HepG2 (cell line): ENCODE measurements around the gene CFAP97. TPM values are rescaled to one million over a fixed set of nuclear protein-coding genes. Genes with fewer than 3 reads are reported as not detected.

Experiments
- ATAC-seq: fragments of 200-7000 bp; cut with Tn5 transposase; 3 replicates; pipeline ENCODE4 v1.9.1; 2020; ENCODE audit warnings: mild to moderate bottlenecking, moderate library complexity
- BruUV-seq: library from RNA; stranded (reverse); fragments of 400-500 nt; replicated peaks from 2 replicates; lab custom pipeline; 2021; lab: Mats Ljungman, UMichigan
- CTCF ChIA-PET: fragments of 300-600 bp; formaldehyde crosslinking; extraction: SDS; loops from one replicate; lab custom pipeline; 2021; ENCODE audit warnings: low total read pairs, inconsistent platforms, low intra/inter-chr PET ratio; lab: Yijun Ruan, JAX
- POLR2A ChIA-PET: fragments of 350-600 bp; sonication (Branson Sonifier 250); formaldehyde crosslinking; loops from one replicate; lab custom pipeline; 2020; ENCODE audit warnings: antibody characterized with exemption, inconsistent platforms; lab: Yijun Ruan, JAX
- DNase-seq: peaks from one replicate; pipeline ENCODE4 v3.0.0-alpha.2; 2015; ENCODE audit warnings: low spot score
- FAIRE-seq: peaks from 3 replicates; lab custom pipeline; 2011; peaks lifted over from hg19 to GRCh38; lab: Jason Lieb, UNC
- H2AFZ ChIP-seq: one replicate; pipeline ENCODE4 v1.6.1; 2011; ENCODE audit warnings: low read length, inconsistent platforms
- H3K27ac ChIP-seq: fragments of 300-600 bp; 3 replicates; pipeline ENCODE4 v1.8.0; 2011; ENCODE audit warnings: mixed run types, mild to moderate bottlenecking, mixed read lengths, low read length, inconsistent platforms; ENCODE audit not compliant: insufficient read depth; ENCODE audit errors: extremely low read length
- H3K27me3 ChIP-seq, 2 experiments: fragments of 200-600 bp in 1 of 2; 2 replicates in 1 of 2; 3 replicates in 1 of 2; pipeline versions ENCODE4 v1.6.0 to v1.8.0; 2011; ENCODE audit warnings: low read length in 2 of 2, mild to moderate bottlenecking in 2 of 2, moderate library complexity in 2 of 2, inconsistent platforms in 1 of 2; ENCODE audit not compliant: insufficient read depth in 2 of 2, control insufficient read depth in 1 of 2
- H3K36me3 ChIP-seq, 2 experiments: fragments of 200-600 bp in 1 of 2; replicated peaks in 1 of 2; 2 replicates in 1 of 2; 3 replicates in 1 of 2; pipeline versions ENCODE4 v1.5.1 to v1.8.0; 2011; ENCODE audit warnings: low read length in 2 of 2, inconsistent platforms in 1 of 2; ENCODE audit not compliant: insufficient read depth in 2 of 2, control insufficient read depth in 1 of 2
- H3K4me1 ChIP-seq: 2 replicates; pipeline ENCODE4 v1.5.1; 2012; ENCODE audit warnings: low read length, inconsistent platforms; ENCODE audit not compliant: insufficient read depth
- H3K4me2 ChIP-seq: 2 replicates; pipeline ENCODE4 v1.6.0; 2011; ENCODE audit warnings: low read depth, low read length, inconsistent platforms
- H3K4me3 ChIP-seq, 3 experiments: fragments of 200-600 bp in 1 of 3; sonication (generic), shearing (Covaris generic) in 1 of 3; replicated peaks in 1 of 3; 2 replicates each; pipeline ENCODE4 v1.5.1; 2011 to 2016; ENCODE audit warnings: low read length in 3 of 3, inconsistent platforms in 2 of 3, low read depth in 2 of 3, mild to moderate bottlenecking in 2 of 3, control low read depth in 1 of 3, mixed read lengths in 1 of 3; ENCODE audit not compliant: insufficient read depth in 1 of 3
- H3K79me2 ChIP-seq: one replicate; pipeline ENCODE4 v1.6.1; 2011; ENCODE audit warnings: low read length, inconsistent platforms; ENCODE audit not compliant: insufficient read depth
- H3K9ac ChIP-seq: 2 replicates; pipeline ENCODE4 v1.6.0; 2011; ENCODE audit warnings: mild to moderate bottlenecking, low read depth, low read length, inconsistent platforms; ENCODE audit not compliant: insufficient read depth
- H3K9me3 ChIP-seq: 2 replicates; pipeline ENCODE4 v1.5.1; 2012; ENCODE audit warnings: mild to moderate bottlenecking, low read length
- H4K20me1 ChIP-seq: 2 replicates; pipeline ENCODE4 v1.6.0; 2011; ENCODE audit warnings: inconsistent platforms, mild to moderate bottlenecking, low read length, moderate library complexity; ENCODE audit not compliant: insufficient read depth
- ATRX ChIP-seq: sonication (generic); formaldehyde crosslinking; IDR thresholded peaks from 2 replicates; pipeline ENCODE4 v1.4.0; 2020; ENCODE audit warnings: missing genetic modification reagents, borderline replicate concordance
- FOXC1 ChIP-seq: sonication (generic); formaldehyde crosslinking; IDR thresholded peaks from 2 replicates; pipeline ENCODE4 v1.8.0; 2022; ENCODE audit warnings: mild to moderate bottlenecking, missing genetic modification reagents, borderline replicate concordance
- GTF3A ChIP-seq: sonication (generic); formaldehyde crosslinking; conservative IDR thresholded peaks from 2 replicates; pipeline ENCODE4 v1.4.0; 2020; ENCODE audit warnings: mild to moderate bottlenecking, missing genetic modification reagents
- HOXA3 ChIP-seq: sonication (generic); formaldehyde crosslinking; IDR thresholded peaks from 2 replicates; pipeline ENCODE4 v1.5.0; 2020; ENCODE audit warnings: missing genetic modification reagents
- MATR3 ChIP-seq: sonication (generic); formaldehyde crosslinking; IDR thresholded peaks from 2 replicates; pipeline ENCODE4 v1.4.0; 2020; ENCODE audit warnings: missing genetic modification reagents
- POGK ChIP-seq: sonication (generic); formaldehyde crosslinking; conservative IDR thresholded peaks from 2 replicates; pipeline ENCODE4 v1.8.0; 2022; ENCODE audit warnings: mild to moderate bottlenecking, moderate library complexity, missing genetic modification reagents
- RXRA ChIP-seq: sonication (generic); formaldehyde crosslinking; IDR thresholded peaks from 2 replicates; pipeline ENCODE4 v1.5.1; 2020; ENCODE audit warnings: missing genetic modification reagents
- YEATS2 ChIP-seq: sonication (generic); formaldehyde crosslinking; IDR thresholded peaks from 2 replicates; pipeline ENCODE4 v1.4.0; 2020; ENCODE audit warnings: missing genetic modification reagents, borderline replicate concordance
- ZBTB42 ChIP-seq: sonication (generic); formaldehyde crosslinking; IDR thresholded peaks from 2 replicates; pipeline ENCODE4 v1.5.0; 2020; ENCODE audit warnings: mild to moderate bottlenecking, missing genetic modification reagents
- ZBTB7A ChIP-seq: sonication (generic); formaldehyde crosslinking; IDR thresholded peaks from 2 replicates; pipeline ENCODE4 v1.8.0; 2022; ENCODE audit warnings: mild to moderate bottlenecking, missing genetic modification reagents
- ZBTB8A ChIP-seq: sonication (generic); formaldehyde crosslinking; IDR thresholded peaks from 2 replicates; pipeline ENCODE4 v1.4.0; 2020; ENCODE audit warnings: mild to moderate bottlenecking, low read depth, missing genetic modification reagents, borderline replicate concordance
- ZNF557 ChIP-seq: sonication (generic); formaldehyde crosslinking; IDR thresholded peaks from 2 replicates; pipeline ENCODE4 v1.4.0; 2020; ENCODE audit warnings: missing genetic modification reagents
- ZNF563 ChIP-seq: sonication (generic); formaldehyde crosslinking; IDR thresholded peaks from 2 replicates; pipeline ENCODE4 v1.8.0; 2022; ENCODE audit warnings: mild to moderate bottlenecking, moderate library complexity, missing genetic modification reagents
- ZNF780A ChIP-seq: sonication (generic); formaldehyde crosslinking; IDR thresholded peaks from 2 replicates; pipeline ENCODE4 v1.8.0; 2022; ENCODE audit warnings: mild to moderate bottlenecking, missing genetic modification reagents, moderate library complexity
- WGBS: methylation state at CpG from one replicate; pipeline ENCODE4 v1.1.6; 2017; ENCODE audit warnings: low lambda C conversion rate; 5-methylcytosine and 5-hydroxymethylcytosine counted together
- in situ Hi-C: cut with HindIII; loops from 2 replicates; pipeline ENCODE4 v1.10.0; 2017; ENCODE audit warnings: low pct_unique_long_range_greater_than_20kb; ENCODE audit not compliant: extremely low pct_ligation_motif_present
- intact Hi-C: fragments of 100-400 bp; cut with micrococcal nuclease; formaldehyde crosslinking; loops from one replicate; pipeline ENCODE4 v1.10.0; 2022; ENCODE audit not compliant: unreplicated experiment
- polyA plus RNA-seq, 8 experiments: library from polyadenylated mRNA; depleted of rRNA in 3 of 8; stranded (reverse) in 7 of 8; unstranded in 1 of 8; fragments of >200 nt; fragmentation: Illumina TruSeq in 4 of 8; extraction: Trizol in 4 of 8; gene quantifications; 2 replicates each; pipeline versions ENCODE4 v1.2.1 to v1.2.3, GENCODE V29; 2011 to 2016; ENCODE audit warnings: low read depth in 4 of 8, missing spikeins in 1 of 8, mixed read lengths in 1 of 8; ENCODE audit not compliant: insufficient read depth in 1 of 8
- total RNA-seq, 5 experiments: library from RNA; depleted of rRNA; stranded (reverse); fragments of >200 nt; fragmentation: Illumina TruSeq; extraction: Trizol; gene quantifications; 2 replicates each; pipeline ENCODE4 v1.2.3, GENCODE V29; 2016; ENCODE audit warnings: low read depth in 1 of 5
- TF ChIP-seq, protein P1 (sequence below): sonication (generic); formaldehyde crosslinking; IDR thresholded peaks from 2 replicates; pipeline ENCODE4 v1.4.0; 2020; ENCODE audit warnings: missing genetic modification reagents; ENCODE audit errors: not compliant biosample characterization
- TF ChIP-seq, protein P2 (sequence below): sonication (generic); formaldehyde crosslinking; IDR thresholded peaks from 2 replicates; pipeline ENCODE4 v1.8.1; 2022; ENCODE audit warnings: low read depth, mild to moderate bottlenecking, missing genetic modification reagents
- TF ChIP-seq, protein P3 (sequence below): sonication (generic); formaldehyde crosslinking; IDR thresholded peaks from 2 replicates; pipeline ENCODE4 v1.4.0; 2020; ENCODE audit warnings: missing genetic modification reagents

Gene CFAP97
- total and polyA plus RNA-seq, 2 of the 13 experiments (the other 11 are each of a cell fraction or from before 2014, with no cell fraction given) = 32.1 to 44.4 TPM

GRCh38 chr4:185219551-185220344, 15.9 kb upstream of the CFAP97 start:
- DNase-seq = no peak
- no peak for ATAC-seq
- Histone ChIP-seq H3K36me3 (peaks cover 0 to 2% of the 10 kb centered on the region in 2 experiments; a peak in 1 of 5 replicates), H3K79me2 (peaks cover 63% of the 10 kb centered on the region), H3K9me3 (no peaks in the 10 kb centered on the region), H3K4me2 (no peak overlapping the region), H3K4me3 (no peak overlapping the region), H3K27ac (no peak overlapping the region), H3K4me1 (peaks cover 30% of the 10 kb centered on the region), H3K27me3 (no peaks in the 10 kb centered on the region), H4K20me1 (peaks cover 19% of the 10 kb centered on the region; the same call in 1 of the 2 replicates), H2AFZ (no peak overlapping the region), H3K9ac (no peak overlapping the region)
- intact Hi-C loops = no loop called here
- ChIA-PET CTCF (no interaction called here), POLR2A (interaction anchor here (1.0 kb wide), 1 partner anchor 21 kb away, joined by 4 read pairs; no protein-coding TSS in a partner anchor)
- in situ Hi-C loops = no loop called here
- 94% methylated on average over 3 of the region's 3 CpGs for WGBS
- no TSS peak for BruUV-seq
- no peak for FAIRE-seq
- no peak for TF ChIP-seq ZBTB42
- TF ChIP-seq FOXC1 (CRISPR knock-in tag) = no peak
- TF ChIP-seq, protein P1, sequence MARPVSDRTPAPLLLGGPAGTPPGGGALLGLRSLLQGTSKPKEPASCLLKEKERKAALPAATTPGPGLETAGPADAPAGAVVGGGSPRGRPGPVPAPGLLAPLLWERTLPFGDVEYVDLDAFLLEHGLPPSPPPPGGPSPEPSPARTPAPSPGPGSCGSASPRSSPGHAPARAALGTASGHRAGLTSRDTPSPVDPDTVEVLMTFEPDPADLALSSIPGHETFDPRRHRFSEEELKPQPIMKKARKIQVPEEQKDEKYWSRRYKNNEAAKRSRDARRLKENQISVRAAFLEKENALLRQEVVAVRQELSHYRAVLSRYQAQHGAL (CRISPR knock-in tag) = no peak
- TF ChIP-seq ZNF563 (CRISPR knock-in tag) = no peak
- TF ChIP-seq RXRA (CRISPR knock-in tag) = no peak
- TF ChIP-seq HOXA3 (CRISPR knock-in tag) = no peak
- no peak for TF ChIP-seq ZBTB8A (CRISPR knock-in tag)
- no peak for TF ChIP-seq ZNF780A
- TF ChIP-seq YEATS2 (CRISPR knock-in tag) = no peak
- TF ChIP-seq, protein P2, sequence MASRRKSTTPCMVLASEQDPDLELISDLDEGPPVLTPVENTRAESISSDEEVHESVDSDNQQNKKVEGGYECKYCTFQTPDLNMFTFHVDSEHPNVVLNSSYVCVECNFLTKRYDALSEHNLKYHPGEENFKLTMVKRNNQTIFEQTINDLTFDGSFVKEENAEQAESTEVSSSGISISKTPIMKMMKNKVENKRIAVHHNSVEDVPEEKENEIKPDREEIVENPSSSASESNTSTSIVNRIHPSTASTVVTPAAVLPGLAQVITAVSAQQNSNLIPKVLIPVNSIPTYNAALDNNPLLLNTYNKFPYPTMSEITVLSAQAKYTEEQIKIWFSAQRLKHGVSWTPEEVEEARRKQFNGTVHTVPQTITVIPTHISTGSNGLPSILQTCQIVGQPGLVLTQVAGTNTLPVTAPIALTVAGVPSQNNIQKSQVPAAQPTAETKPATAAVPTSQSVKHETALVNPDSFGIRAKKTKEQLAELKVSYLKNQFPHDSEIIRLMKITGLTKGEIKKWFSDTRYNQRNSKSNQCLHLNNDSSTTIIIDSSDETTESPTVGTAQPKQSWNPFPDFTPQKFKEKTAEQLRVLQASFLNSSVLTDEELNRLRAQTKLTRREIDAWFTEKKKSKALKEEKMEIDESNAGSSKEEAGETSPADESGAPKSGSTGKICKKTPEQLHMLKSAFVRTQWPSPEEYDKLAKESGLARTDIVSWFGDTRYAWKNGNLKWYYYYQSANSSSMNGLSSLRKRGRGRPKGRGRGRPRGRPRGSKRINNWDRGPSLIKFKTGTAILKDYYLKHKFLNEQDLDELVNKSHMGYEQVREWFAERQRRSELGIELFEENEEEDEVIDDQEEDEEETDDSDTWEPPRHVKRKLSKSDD (CRISPR knock-in tag) = no peak
- TF ChIP-seq MATR3 = no peak
- no peak for TF ChIP-seq GTF3A (CRISPR knock-in tag)
- no peak for TF ChIP-seq POGK (CRISPR knock-in tag)
- TF ChIP-seq ATRX (CRISPR knock-in tag) = no peak
- no peak for TF ChIP-seq ZBTB7A (CRISPR knock-in tag)
- TF ChIP-seq, protein P3, sequence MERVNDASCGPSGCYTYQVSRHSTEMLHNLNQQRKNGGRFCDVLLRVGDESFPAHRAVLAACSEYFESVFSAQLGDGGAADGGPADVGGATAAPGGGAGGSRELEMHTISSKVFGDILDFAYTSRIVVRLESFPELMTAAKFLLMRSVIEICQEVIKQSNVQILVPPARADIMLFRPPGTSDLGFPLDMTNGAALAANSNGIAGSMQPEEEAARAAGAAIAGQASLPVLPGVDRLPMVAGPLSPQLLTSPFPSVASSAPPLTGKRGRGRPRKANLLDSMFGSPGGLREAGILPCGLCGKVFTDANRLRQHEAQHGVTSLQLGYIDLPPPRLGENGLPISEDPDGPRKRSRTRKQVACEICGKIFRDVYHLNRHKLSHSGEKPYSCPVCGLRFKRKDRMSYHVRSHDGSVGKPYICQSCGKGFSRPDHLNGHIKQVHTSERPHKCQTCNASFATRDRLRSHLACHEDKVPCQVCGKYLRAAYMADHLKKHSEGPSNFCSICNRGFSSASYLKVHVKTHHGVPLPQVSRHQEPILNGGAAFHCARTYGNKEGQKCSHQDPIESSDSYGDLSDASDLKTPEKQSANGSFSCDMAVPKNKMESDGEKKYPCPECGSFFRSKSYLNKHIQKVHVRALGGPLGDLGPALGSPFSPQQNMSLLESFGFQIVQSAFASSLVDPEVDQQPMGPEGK (CRISPR knock-in tag) = no peak
- no peak for TF ChIP-seq ZNF557 (CRISPR knock-in tag)
